Esophagus muscularis mucosa (tissue), 4 donors: Measurements from ENCODE around the gene EML3.

Source experiments
- CTCF ChIP-seq, 3 experiments: fragments of 200-600 bp in 2 of 3; fragments of 450-650 bp in 1 of 3; sonication (generic) in 2 of 3; IDR thresholded peaks; one replicate each; pipeline ENCODE4 v1.5.1; 2017 to 2019; ENCODE audit warnings: antibody characterized with exemption in 3 of 3, mild to moderate bottlenecking in 2 of 3, moderate library complexity in 1 of 3
- EP300 ChIP-seq: sonication (generic); formaldehyde crosslinking; IDR thresholded peaks from one replicate; pipeline ENCODE4 v1.6.1; 2017; ENCODE audit warnings: antibody characterized with exemption
- POLR2A ChIP-seq: fragments of 450-650 bp; IDR thresholded peaks from one replicate; pipeline ENCODE4 v1.6.1; 2017; ENCODE audit warnings: antibody characterized with exemption, moderate library complexity, mild to moderate bottlenecking, low read depth
- POLR2AphosphoS5 ChIP-seq, 2 donors: sonication (generic); formaldehyde crosslinking; IDR thresholded peaks; one replicate each; pipeline ENCODE4 v1.6.1; 2017; ENCODE audit warnings: antibody characterized with exemption in 2 of 2

- TF ChIP-seq CTCF (IDR thresholded peaks at IDR 0.05): no peak
- no peak for TF ChIP-seq POLR2A
- no peak for TF ChIP-seq POLR2AphosphoS5 (IDR thresholded peaks at IDR 0.05)
- TF ChIP-seq EP300: no peak
Measured at GRCh38 chr11:62566247-62566646, 46.3 kb downstream of the EML3 start.
